ENCODE measurements around the gene NTN3.

Gene NTN3

DNA sequence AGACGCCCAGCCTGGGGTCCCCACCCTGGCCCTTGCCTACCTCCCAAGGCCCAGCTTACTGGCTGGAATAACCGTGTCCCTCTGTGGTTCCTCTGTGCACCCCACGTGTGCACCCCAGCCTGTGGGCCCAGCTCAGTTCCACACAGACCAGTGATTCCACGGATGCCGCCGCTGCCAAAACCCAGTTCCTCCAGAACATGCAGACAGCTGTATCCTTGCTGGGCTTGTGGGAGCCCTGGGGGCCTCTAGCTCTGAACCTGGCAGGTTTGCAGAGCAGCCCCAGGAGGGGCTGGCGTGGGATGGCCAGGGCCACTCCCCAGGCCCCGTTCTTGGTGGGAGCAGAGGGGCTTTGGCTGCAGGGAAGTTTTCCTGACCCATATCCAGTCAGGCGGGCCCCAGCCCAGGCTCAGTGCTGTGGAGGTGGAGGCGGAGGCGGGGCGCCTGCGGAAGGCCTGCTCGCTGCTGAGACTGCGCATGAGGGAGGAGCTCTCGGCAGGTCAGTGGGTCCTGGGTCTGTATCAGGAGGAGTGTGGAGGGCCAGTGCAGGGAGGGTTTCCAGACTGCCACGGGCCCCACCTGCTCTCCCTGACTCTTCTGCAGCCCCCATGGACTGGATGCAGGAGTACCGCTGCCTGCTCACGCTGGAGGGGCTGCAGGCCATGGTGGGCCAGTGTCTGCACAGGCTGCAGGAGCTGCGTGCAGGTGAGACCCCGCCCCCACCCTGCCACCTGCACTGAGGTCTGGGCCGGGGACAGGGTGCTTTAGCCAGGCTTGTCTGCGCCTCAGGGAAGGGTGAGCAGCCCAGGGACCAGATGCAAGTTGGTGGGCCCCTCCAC lies 8.8 kb upstream of the NTN3 start:
- no peak for DNase-seq (ENCODE audit: low read depth)
- no peak overlapping the region for H3K4me3 ChIP-seq (ENCODE audit: low read depth, low read length)

DNA sequence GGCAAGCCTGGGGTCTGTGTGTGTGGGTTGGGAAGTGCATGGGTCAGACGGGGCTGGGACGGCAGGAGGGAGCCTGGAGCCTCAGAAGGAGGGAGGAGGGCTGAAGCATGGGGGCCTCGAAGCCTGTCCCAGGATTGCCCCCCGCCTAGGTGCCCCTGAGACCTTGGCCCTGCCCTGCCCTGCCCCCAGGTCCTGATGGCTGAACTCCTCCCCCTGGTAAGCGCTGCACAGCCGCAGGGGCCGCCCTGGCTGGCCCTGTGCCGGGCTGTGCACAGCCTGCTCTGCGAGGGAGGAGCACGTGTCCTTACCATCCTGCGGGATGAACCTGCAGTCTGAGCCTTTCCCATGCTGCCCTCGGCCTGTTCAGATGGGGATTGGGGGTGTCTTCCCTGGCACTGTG lies 6.8 kb upstream of the NTN3 start:
- DNase-seq (ENCODE audit: low read depth), result no peak
- no peak overlapping the region for H3K4me3 ChIP-seq (ENCODE audit: low read depth, low read length)

DNA sequence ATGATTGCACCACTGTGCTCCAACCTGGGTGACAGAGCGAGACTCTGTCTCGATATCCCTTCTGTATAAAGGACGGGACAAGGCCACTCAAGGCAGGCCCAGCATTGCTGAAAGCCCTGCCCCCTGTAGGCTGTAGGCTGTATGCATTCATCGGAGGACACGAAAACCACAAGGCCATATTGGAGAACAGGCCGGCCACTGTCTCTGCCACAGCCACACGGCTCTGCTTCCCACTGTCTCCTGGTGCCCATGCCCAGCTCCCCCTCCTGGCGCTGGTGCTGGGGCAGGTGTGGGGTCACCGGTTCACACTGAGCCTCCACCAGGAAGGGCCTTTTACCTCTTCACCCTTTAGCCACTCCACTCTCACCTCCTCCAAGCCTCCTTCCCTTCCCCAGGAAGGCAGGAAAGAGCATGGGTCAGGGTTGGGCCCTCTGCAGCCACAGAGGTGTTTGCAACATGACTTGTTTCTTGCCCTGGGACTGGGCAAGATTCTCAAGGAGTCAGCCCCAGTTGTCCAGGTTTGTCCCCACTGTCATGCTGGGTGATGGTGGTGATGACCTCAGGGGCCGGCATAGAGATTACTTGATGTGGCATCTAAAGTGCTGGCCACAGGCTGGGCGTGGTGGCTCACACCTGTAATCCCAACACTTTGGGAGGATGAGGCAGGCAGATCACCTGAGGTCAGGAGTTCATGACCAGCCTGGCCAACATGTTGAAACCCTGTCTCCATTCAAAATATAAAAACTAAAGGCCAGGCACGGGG lies 5.3 kb upstream of the NTN3 start:
- DNase-seq (ENCODE audit: low read depth), result no peak

DNA sequence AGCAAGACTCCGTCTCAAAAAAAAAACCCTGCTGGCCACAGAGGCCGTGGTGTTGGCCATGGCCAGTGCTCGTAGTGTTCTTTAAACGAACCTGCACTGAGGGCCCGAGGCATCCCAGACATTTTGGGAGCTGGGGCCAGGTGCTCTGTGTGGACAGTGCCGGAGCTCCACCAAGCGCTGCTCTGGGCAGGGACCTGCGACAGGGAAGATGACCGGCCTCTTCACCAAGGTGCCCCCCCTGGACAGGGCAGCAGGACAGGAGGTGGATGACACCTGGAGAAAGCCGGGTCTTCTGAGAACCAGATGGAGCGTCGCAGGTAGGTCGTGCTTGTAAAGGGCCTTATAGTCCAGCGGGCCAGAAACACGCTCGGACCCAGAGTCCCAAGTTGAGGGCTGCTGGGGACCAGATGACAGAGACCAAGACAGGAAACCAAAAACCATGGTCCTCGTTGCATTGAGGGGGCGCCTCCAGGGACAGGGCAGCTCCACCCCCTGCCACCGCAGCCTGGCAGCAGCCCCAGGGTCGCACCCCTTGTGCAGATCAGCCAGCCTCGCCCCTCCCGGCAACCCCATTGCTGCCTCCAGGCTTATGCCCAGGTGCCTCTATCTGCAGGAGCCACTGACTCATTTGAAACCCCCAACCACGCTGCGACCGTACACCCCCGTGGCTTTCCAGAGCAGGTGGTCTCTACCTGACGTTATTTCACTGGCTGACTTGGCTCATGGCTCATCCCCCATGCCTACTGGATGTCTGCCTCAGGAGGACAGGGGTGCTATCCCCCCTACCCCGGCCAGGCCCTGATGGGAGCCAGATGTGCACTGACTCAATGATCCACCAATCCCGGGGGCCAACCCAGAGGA lies 4.2 kb upstream of the NTN3 start:
- no peak for DNase-seq (ENCODE audit: low read depth)
- peak overlapping the region; percentile 52 for H3K4me3 ChIP-seq (ENCODE audit: low read depth, low read length)

More for the DNA sequence above, 5.3 kb upstream of the NTN3 start:
- H3K4me3 ChIP-seq (ENCODE audit: low read depth, low read length), result no peak overlapping the region

DNA sequence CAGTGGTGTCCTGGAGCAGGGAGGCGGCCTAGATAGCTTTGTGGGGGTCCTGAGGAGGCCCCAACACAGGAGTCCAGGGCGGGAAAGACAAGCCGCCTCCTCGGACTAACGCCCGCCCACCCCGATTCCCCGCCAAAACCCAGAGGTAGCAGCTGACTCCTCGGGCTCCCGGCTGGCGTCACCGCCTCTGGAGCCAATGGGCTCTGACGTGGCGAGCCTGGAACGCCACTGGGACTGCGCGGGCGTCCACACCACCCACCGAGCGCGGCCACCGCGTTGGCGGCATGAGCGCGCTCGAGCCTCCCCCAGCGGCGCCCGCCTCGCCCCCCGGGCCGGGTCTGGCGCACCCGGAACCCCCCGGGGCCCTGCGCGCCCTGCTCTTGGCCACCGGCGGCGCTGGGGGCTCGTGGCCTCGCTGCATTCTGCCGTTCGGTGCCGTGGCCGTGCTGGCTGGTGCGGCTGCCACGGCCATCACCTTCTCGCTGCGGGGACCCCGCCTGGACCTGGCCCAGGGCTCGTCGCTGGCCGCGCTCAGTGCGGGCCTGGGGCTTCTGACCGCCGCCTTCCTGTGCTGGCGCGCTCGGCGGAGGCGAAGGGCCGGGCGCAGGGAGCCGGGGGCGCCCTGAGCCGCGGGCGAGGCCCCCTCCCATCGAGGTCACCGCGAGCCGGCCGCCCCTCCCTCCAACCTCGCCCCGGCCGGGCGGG lies 3.4 kb upstream of the NTN3 start:
- H3K4me3 ChIP-seq (ENCODE audit: low read depth, low read length), result peak overlapping the region; percentile 52
- peak; percentile 25 for DNase-seq (ENCODE audit: low read depth)

DNA sequence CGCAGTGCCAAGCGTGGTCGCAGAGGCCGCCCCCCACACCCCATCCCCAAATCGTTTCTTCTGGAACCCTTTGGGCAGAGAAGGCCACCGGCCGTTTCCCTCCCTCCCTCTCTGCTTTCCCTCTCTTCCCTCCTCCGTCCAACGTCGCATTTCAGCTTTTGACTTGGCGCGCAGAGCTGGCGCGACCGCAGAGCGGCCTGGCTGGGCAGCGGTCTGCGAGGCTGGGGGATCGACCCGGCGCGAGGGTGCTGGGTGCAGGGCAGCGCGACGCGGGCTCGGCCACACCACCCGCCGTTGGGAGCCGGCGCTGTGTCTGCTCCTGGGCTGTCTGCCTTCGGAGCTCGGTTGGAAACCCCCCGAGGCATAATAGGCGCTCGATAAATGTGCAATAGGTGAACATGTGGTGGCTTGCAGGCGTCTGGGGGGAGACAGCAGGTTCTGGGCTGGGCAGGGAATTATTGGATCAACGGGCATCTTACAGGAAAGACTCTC lies 2.8 kb upstream of the NTN3 start:
- no peak for DNase-seq (ENCODE audit: low read depth)
- H3K4me3 ChIP-seq (ENCODE audit: low read depth, low read length), result peak overlapping the region; percentile 52

DNA sequence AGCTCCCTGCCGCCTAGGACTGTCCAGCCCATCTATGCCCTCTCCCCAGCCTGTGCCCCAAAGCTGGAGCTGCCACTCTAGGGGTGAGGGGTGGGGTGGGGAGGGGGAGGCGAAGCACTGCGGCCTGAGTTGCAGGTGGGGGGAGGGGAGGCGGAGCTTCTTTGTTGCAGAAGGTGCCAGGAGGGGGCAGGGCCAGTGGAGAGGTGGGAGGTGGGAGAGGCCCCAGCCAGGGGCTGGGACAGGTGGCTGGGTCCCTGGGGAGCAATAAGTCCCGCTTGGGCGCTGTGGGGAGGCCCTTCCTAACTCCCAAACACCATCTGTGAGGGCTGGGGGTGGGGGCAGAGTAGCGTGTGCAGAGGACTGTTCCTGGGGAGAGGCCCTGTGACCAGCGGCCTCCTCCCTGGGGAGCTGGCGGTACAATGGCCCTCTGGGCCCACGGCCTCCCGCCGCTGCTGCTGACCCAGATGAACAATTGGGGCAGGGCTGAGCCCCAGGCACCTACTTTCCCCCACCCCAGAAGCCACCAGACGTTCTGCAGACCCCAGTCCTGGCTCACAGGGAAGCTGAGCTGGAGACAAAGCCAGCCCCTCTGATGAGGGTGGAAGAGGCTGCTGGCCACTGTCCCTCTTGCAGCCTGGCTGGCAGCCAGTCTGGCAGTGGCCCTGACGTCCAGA lies 2.2 kb upstream of the NTN3 start:
- H3K4me3 ChIP-seq (ENCODE audit: low read depth, low read length), result peak overlapping the region; percentile 52

DNA sequence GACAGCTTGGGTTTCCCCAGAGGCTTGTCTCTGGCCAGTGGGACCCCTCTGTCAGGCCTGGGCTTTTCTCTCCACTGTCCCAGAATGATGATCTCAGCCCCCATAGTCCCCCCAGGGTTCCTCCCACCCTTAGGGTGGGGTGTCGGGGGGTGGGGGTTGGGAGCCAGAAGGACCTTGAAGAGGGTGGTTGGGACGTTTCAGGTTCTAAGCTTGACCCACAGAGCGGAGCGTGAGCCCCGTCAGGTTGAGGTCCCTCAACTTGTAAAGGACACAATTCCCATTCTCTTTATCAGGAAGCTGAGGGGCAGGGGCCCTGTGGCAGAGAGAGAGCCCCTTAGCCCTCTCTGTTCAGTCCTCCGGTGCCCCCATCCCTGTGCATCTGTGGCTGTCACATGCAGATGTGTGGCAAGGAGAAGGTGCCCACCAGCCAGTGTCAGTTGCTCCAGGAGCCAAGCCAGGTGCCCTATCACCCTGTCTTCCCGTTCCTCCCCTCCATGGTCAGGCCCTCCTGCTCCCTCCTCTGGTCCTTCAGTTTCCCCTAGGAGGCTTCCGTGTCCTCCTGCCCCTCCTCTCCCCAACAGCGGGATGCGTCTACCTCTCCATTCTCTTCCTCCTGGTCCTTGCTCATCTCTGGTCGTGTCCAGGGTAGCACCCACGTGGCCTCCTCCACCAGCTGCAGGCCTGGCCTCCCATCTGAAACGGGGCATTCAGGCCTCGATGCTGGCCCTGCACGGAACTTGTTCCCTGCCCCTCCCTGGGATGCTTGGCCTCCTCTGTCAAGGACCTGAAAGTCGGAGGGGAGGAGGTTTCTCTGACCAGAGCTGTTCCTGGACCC lies 1.5 kb upstream of the NTN3 start:
- no peak overlapping the region for H3K4me3 ChIP-seq (ENCODE audit: low read depth, low read length)
- no peak for DNase-seq (ENCODE audit: low read depth)

More for the DNA sequence above, 2.2 kb upstream of the NTN3 start:
- DNase-seq (ENCODE audit: low read depth), result no peak

DNA sequence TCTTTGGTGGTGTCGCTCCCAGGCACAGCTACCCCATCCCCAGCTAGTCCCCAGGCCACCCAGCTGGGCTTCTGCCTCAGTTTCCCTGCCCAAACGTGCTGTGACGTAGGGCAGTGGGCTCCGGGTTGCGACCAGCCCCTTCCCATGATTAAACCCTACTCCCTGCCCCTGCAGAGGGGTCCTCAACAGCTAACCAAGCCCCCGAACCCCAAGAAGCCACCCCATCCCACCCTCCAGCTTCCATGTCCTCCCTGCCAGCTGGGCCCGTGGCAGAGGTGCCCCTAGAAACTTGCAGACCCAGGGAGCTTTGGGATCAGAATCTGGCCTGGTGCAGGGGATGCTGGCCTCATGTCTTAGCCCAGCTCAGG lies 879 bp upstream of the NTN3 start:
- H3K4me3 ChIP-seq (ENCODE audit: low read depth, low read length), result no peak overlapping the region
- no peak for DNase-seq (ENCODE audit: low read depth)

DNA sequence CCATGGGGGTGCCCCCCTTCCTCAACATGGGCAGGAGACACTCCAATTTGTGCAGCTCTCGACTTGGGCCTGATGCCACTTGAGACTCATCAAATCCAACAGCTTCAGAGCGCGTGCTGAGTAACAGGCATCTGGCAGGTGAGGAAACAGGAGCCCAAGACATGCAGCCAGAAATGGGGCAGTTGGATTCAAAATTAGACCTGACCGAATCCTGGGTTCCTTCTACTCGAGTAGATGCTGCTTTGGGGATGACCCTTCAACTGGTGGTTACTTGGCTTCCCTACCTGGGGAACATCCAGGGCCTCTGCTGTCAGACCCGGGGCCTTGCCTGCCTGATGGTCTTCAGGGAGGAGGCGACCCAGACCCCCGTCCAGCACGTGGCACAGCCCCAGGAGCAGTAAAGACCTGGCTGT lies 488 bp upstream of the NTN3 start:
- peak overlapping the region; percentile 29 for H3K4me3 ChIP-seq (ENCODE audit: low read depth, low read length)
- DNase-seq (ENCODE audit: low read depth), result no peak

DNA sequence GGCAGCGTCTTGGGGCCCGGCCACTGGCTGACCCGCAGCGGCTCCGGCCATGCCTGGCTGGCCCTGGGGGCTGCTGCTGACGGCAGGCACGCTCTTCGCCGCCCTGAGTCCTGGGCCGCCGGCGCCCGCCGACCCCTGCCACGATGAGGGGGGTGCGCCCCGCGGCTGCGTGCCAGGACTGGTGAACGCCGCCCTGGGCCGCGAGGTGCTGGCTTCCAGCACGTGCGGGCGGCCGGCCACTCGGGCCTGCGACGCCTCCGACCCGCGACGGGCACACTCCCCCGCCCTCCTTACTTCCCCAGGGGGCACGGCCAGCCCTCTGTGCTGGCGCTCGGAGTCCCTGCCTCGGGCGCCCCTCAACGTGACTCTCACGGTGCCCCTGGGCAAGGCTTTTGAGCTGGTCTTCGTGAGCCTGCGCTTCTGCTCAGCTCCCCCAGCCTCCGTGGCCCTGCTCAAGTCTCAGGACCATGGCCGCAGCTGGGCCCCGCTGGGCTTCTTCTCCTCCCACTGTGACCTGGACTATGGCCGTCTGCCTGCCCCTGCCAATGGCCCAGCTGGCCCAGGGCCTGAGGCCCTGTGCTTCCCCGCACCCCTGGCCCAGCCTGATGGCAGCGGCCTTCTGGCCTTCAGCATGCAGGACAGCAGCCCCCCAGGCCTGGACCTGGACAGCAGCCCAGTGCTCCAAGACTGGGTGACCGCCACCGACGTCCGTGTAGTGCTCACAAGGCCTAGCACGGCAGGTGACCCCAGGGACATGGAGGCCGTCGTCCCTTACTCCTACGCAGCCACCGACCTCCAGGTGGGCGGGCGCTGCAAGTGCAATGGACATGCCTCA lies 773 bp downstream of the NTN3 start:
- H3K4me3 ChIP-seq (ENCODE audit: low read depth, low read length), result peak overlapping the region; percentile 29

DNA sequence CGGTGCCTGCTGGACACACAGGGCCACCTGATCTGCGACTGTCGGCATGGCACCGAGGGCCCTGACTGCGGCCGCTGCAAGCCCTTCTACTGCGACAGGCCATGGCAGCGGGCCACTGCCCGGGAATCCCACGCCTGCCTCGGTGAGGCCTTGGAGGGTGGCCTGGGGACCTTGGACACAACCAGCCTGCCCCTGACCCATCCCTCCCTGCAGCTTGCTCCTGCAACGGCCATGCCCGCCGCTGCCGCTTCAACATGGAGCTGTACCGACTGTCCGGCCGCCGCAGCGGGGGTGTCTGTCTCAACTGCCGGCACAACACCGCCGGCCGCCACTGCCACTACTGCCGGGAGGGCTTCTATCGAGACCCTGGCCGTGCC lies 1.4 kb downstream of the NTN3 start:
- no peak overlapping the region for H3K4me3 ChIP-seq (ENCODE audit: low read depth, low read length)
- no peak for DNase-seq (ENCODE audit: low read depth)

More for the DNA sequence above, 773 bp downstream of the NTN3 start:
- DNase-seq (ENCODE audit: low read depth), result no peak

DNA sequence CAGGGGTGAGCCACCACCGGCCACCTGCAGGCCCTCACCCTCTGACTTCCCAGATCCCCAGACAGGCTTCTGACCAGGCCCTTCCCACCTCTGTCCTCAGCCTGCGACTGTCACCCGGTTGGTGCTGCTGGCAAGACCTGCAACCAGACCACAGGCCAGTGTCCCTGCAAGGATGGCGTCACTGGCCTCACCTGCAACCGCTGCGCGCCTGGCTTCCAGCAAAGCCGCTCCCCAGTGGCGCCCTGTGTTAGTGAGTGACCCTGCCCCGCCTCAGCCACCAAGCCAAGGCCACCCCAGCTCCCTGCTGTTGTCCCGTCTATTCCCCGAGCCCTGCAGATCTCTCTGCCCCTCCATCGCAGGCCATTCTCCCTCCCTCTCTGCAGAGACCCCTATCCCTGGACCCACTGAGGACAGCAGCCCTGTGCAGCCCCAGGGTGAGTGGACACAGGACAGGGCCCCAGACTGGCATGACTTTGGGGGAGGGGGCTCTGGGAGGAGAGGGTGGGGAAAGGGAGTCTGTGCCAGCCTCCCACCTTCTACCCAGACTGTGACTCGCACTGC lies 1.9 kb downstream of the NTN3 start:
- H3K4me3 ChIP-seq (ENCODE audit: low read depth, low read length), result peak overlapping the region; percentile 84
- DNase-seq (ENCODE audit: low read depth), result no peak

DNA sequence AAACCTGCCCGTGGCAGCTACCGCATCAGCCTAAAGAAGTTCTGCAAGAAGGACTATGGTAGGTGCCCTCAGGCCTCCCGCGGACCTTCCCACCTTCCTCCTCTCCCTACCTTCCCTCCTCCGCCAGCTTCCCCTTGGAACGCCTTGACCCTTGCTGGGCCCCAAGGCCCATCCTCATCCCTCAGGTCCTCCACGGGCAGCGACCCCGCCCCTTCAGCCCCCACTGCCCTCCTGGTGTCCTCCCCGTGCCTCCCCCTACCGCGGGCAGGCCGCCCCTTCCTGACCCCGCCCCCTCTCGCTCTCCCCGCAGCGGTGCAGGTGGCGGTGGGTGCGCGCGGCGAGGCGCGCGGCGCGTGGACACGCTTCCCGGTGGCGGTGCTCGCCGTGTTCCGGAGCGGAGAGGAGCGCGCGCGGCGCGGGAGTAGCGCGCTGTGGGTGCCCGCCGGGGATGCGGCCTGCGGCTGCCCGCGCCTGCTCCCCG lies 2.4 kb downstream of the NTN3 start:
- H3K4me3 ChIP-seq (ENCODE audit: low read depth, low read length), result peak overlapping the region; percentile 84
- DNase-seq (ENCODE audit: low read depth), result no peak

DNA sequence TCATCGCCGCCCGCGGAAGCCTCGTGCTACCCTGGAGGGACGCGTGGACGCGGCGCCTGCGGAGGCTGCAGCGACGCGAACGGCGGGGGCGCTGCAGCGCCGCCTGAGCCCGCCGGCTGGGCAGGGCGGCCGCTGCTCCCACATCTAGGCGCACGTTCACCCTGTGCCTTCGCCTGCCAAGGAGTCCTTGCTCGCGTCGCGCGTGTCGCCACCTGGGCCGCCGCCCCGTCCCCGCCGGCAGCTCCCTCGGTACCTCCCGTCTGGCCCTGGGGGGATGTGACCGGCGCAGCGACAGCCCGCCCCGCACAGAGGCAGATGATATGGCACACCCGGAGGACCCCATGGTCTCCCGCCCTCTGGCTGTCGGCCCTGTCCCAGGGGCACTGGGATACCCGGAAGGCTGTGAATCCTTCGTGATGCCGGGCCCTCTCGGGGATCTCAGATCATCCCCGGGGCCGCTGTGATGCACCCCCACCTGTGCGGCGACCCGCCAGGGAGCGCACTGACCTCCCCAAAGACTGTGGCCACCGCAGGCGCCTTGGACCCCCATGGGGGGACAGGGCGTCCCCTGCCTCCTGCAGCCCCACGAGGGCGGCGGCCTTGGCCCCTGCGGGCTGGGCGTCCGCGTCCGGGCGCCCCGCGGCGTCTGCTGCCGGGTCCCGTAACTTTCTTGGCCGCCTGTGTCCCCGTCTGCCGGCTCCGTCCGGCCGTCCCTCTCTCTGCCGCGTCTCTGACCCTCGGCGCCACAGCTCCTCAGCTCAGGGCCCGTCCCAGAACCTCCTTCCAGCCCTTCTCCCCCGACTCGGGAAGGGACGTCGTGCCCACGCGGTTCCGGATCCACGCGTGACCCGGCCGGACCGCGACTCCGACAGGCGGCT lies 3.1 kb downstream of the NTN3 start:
- DNase-seq (ENCODE audit: low read depth), result no peak
- peak overlapping the region; percentile 84 for H3K4me3 ChIP-seq (ENCODE audit: low read depth, low read length)
